ENCODE data around the gene CCNF.
"Not testable (repeated sequence)": the region's sequence is repeated elsewhere in the genome, so short reads cannot be mapped to it uniquely, and the experiment has no call there.

The CCNF gene

DNA sequence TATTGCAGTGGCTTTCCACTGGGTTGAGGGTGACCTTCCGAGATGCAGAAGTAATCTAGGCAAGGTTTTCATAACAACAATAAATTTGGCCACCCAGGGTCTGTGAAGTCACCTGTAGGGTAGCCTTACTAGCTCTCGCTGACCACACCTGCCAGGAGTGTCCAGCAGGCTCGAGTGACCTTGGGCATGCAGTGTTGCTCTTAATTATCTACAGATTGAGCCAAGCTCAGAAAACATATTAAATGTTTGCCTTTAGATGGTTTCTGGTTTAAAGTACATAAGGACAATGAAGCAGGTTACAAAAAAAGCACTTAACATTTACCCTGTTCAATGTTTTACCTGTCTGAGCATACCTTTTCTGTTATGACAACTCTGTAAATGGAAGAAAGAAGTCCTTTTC is 47.5 kb downstream of the CCNF start:
- Histone ChIP-seq H3K36me3 (ENCODE audit: insufficient read depth, insufficient read length, low read length) (peaks cover 2% of the 10 kb centered on the region), H3K4me1 (ENCODE audit: insufficient read depth, insufficient read length) (peaks cover 23% of the 10 kb centered on the region), H3K9me3 (ENCODE audit: insufficient read depth, low read length) (no peaks in the 10 kb centered on the region), H3K4me3 (ENCODE audit: insufficient read length, low read depth) (no peak overlapping the region), H3K27me3 (ENCODE audit: insufficient read depth, insufficient read length) (peaks cover 27% of the 10 kb centered on the region), H3K9ac (ENCODE audit: insufficient read length, low read depth) (no peak overlapping the region)
- no peak for DNase-seq (ENCODE audit: low read depth, low spot score)
- TF ChIP-seq YY1 (IDR thresholded peaks at IDR 0.05; ENCODE audit: insufficient read depth, insufficient read length), result no peak
- no peak for TF ChIP-seq SUZ12 (IDR thresholded peaks at IDR 0.05; ENCODE audit: extremely low read depth, insufficient read depth, insufficient read length)

GRCh38 chr16:2477327-2477726 is 48.1 kb downstream of the CCNF start:
- DNase-seq (ENCODE audit: low read depth, low spot score), result no peak
- TF ChIP-seq ZNF274 (IDR thresholded peaks at IDR 0.05; ENCODE audit: low read depth, low read length) (no peak), YY1 (IDR thresholded peaks at IDR 0.05; ENCODE audit: insufficient read depth, insufficient read length) (no peak), SUZ12 (IDR thresholded peaks at IDR 0.05; ENCODE audit: extremely low read depth, insufficient read depth, insufficient read length) (no peak)
- H3K36me3 ChIP-seq (ENCODE audit: insufficient read depth, insufficient read length, low read length), result peaks cover 2% of the 10 kb centered on the region
- peaks cover 22% of the 10 kb centered on the region for H3K27me3 ChIP-seq (ENCODE audit: insufficient read depth, insufficient read length)
- H3K4me3 ChIP-seq (ENCODE audit: insufficient read length, low read depth), result no peak overlapping the region
- H3K9ac ChIP-seq (ENCODE audit: insufficient read length, low read depth), result no peak overlapping the region
- peaks cover 18% of the 10 kb centered on the region for H3K4me1 ChIP-seq (ENCODE audit: insufficient read depth, insufficient read length)
- H3K9me3 ChIP-seq (ENCODE audit: insufficient read depth, low read length), result no peaks in the 10 kb centered on the region

DNA sequence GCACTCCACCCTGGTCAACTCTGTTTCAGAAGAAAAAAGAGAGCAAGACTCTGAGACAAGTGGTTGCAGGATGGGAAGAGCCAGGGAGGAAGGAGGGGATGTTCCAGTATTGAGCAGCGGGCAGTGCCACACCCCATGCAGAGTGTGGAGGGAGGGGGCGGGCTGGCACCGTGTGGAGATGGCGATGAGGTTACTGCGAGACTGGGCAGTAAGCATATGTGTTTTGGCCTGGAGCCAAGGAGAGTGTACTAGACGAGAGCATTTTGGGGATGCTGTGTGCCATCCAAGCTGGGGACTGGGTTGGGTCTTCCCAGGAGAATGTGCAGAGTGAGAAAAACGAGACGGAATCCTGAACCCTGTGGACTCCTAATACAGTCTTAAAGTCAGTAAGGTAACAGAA is 49.0 kb downstream of the CCNF start:
- peaks cover 8% of the 10 kb centered on the region for H3K4me1 ChIP-seq (ENCODE audit: insufficient read depth, insufficient read length)
- peaks cover 2% of the 10 kb centered on the region for H3K36me3 ChIP-seq (ENCODE audit: insufficient read depth, insufficient read length, low read length)
- DNase-seq (ENCODE audit: low read depth, low spot score), result no peak
- H3K4me3 ChIP-seq (ENCODE audit: insufficient read length, low read depth), result no peak overlapping the region
- H3K27me3 ChIP-seq (ENCODE audit: insufficient read depth, insufficient read length), result peaks cover 16% of the 10 kb centered on the region
- TF ChIP-seq SUZ12 (IDR thresholded peaks at IDR 0.05; ENCODE audit: extremely low read depth, insufficient read depth, insufficient read length) (no peak), ZNF274 (IDR thresholded peaks at IDR 0.05; ENCODE audit: low read depth, low read length) (no peak), YY1 (IDR thresholded peaks at IDR 0.05; ENCODE audit: insufficient read depth, insufficient read length) (no peak)
- no peak overlapping the region for H3K9ac ChIP-seq (ENCODE audit: insufficient read length, low read depth)
- no peaks in the 10 kb centered on the region for H3K9me3 ChIP-seq (ENCODE audit: insufficient read depth, low read length)

DNA sequence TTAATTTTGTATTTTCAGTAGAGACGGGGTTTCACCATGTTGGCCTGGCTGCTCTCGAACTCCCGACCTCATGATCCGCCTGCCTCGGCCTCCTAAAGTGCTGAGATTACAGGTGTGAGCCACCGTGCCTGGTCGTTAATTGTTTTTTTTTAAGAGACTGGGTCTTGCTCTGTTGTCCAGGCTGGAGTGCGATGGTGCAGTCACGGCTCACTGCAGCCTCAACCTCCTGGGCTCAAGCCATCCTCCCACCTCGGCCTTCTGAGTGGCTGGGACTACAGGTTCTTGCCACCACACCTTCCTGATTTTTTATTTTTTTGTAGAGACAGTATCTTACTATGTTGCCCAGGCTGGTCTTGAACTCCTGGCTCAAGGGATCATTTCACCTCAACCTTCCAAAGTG is 50.7 kb downstream of the CCNF start:
- not testable (repeated sequence) for H3K4me3 ChIP-seq (ENCODE audit: insufficient read length, low read depth); DNase-seq (ENCODE audit: low read depth, low spot score); H3K9me3 ChIP-seq (ENCODE audit: insufficient read depth, low read length); H3K36me3 ChIP-seq (ENCODE audit: insufficient read depth, insufficient read length, low read length); H3K9ac ChIP-seq (ENCODE audit: insufficient read length, low read depth)
- Histone ChIP-seq H3K27me3 (ENCODE audit: insufficient read depth, insufficient read length) (peaks cover 16% of the 10 kb centered on the region), H3K4me1 (ENCODE audit: insufficient read depth, insufficient read length) (peaks cover 12% of the 10 kb centered on the region)

DNA sequence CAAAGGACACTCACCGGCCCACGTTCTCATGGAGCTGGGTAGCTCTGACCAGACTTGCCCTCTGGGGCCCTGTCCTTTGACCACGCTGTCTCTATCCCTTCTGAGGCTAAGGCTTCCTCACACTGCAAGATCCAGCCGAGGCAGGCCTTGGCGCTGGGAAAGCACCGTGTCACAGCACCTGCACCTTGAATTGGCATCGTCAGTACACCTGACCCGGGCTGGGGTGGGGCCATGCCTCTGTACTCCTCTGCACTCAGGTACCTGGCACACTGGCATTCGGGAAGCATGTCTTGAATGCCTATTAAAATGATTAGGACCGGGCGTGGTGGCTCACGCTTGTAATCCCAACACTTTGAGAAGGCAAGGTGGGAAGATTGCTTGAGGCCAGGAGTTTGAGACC is 51.7 kb downstream of the CCNF start:
- no peak for DNase-seq (ENCODE audit: low read depth, low spot score)
- no peak overlapping the region for H3K4me3 ChIP-seq (ENCODE audit: insufficient read length, low read depth)
- H3K4me1 ChIP-seq (ENCODE audit: insufficient read depth, insufficient read length), result peaks cover 8% of the 10 kb centered on the region
- no peak for TF ChIP-seq SUZ12 (IDR thresholded peaks at IDR 0.05; ENCODE audit: extremely low read depth, insufficient read depth, insufficient read length)
- TF ChIP-seq ZNF274 (IDR thresholded peaks at IDR 0.05; ENCODE audit: low read depth, low read length), result no peak
- TF ChIP-seq YY1 (IDR thresholded peaks at IDR 0.05; ENCODE audit: insufficient read depth, insufficient read length), result no peak
- H3K9ac ChIP-seq (ENCODE audit: insufficient read length, low read depth), result no peak overlapping the region
- peaks cover 2% of the 10 kb centered on the region for H3K36me3 ChIP-seq (ENCODE audit: insufficient read depth, insufficient read length, low read length)
- H3K9me3 ChIP-seq (ENCODE audit: insufficient read depth, low read length), result no peaks in the 10 kb centered on the region
- peaks cover 11% of the 10 kb centered on the region for H3K27me3 ChIP-seq (ENCODE audit: insufficient read depth, insufficient read length)

DNA sequence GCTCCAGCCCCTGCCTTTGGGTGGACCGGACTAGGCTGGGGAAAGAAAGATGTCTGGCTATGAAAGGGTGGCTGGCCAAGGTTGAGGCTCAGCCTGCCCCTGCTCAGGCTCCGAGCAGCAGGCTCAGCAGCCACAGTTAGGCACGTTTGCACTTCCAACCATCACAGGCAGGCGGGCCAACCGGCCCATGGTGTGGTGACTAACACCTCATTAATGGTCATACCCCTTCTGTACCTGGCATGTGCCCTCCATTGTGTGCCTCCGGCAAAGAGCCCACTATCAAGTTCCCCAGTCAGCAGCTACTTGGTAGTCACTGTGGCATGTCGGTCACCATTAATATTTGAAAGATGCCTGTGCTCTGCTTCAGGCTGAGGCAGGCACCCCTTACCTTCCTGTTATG is 52.4 kb downstream of the CCNF start:
- peaks cover 2% of the 10 kb centered on the region for H3K36me3 ChIP-seq (ENCODE audit: insufficient read depth, insufficient read length, low read length)
- no peak for DNase-seq (ENCODE audit: low read depth, low spot score)
- no peak overlapping the region for H3K9ac ChIP-seq (ENCODE audit: insufficient read length, low read depth)
- peaks cover 5% of the 10 kb centered on the region for H3K4me1 ChIP-seq (ENCODE audit: insufficient read depth, insufficient read length)
- no peaks in the 10 kb centered on the region for H3K9me3 ChIP-seq (ENCODE audit: insufficient read depth, low read length)
- peaks cover 4% of the 10 kb centered on the region for H3K27me3 ChIP-seq (ENCODE audit: insufficient read depth, insufficient read length)
- TF ChIP-seq YY1 (IDR thresholded peaks at IDR 0.05; ENCODE audit: insufficient read depth, insufficient read length), result no peak
- TF ChIP-seq SUZ12 (IDR thresholded peaks at IDR 0.05; ENCODE audit: extremely low read depth, insufficient read depth, insufficient read length), result no peak
- no peak for TF ChIP-seq ZNF274 (IDR thresholded peaks at IDR 0.05; ENCODE audit: low read depth, low read length)
- H3K4me3 ChIP-seq (ENCODE audit: insufficient read length, low read depth), result no peak overlapping the region

DNA sequence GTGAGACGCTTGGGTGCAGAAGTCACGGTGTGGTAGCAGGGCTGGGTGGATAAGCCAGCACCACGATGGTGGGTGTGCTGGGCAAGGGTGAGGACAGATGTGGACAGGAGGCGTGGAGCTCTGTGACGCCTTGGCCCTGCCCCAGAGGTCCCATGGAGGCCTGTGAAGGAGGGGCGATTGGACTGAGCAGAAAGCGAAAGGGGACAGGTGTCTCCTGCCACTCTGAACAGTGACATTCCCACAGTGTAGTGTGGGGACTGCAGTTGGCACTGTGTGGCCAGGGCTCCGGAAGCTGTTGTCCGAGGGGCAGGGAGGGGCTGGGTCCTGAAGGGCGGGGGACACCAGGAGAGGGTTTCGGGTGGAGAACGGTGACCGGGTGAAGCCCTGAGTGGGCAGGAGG is 53.0 kb downstream of the CCNF start:
- TF ChIP-seq SUZ12 (IDR thresholded peaks at IDR 0.05; ENCODE audit: extremely low read depth, insufficient read depth, insufficient read length) (no peak), YY1 (IDR thresholded peaks at IDR 0.05; ENCODE audit: insufficient read depth, insufficient read length) (no peak), ZNF274 (IDR thresholded peaks at IDR 0.05; ENCODE audit: low read depth, low read length) (no peak)
- H3K36me3 ChIP-seq (ENCODE audit: insufficient read depth, insufficient read length, low read length), result peaks cover 2% of the 10 kb centered on the region
- H3K27me3 ChIP-seq (ENCODE audit: insufficient read depth, insufficient read length), result no peaks in the 10 kb centered on the region
- H3K9ac ChIP-seq (ENCODE audit: insufficient read length, low read depth), result no peak overlapping the region
- peaks cover 7% of the 10 kb centered on the region for H3K4me1 ChIP-seq (ENCODE audit: insufficient read depth, insufficient read length)
- DNase-seq (ENCODE audit: low read depth, low spot score), result no peak
- H3K9me3 ChIP-seq (ENCODE audit: insufficient read depth, low read length), result no peaks in the 10 kb centered on the region
- no peak overlapping the region for H3K4me3 ChIP-seq (ENCODE audit: insufficient read length, low read depth)

Measured in NT2/D1 (cell line).